Measurements from ENCODE around the gene TSPAN13. TPM values are rescaled to one million over a fixed set of nuclear protein-coding genes. Genes with fewer than 3 reads are reported as not detected.

Gene TSPAN13
- total and polyA plus RNA-seq, 10 of the 15 experiments (the other 5 are each of a cell fraction or from before 2014, with no cell fraction given), result 0.26 to 0.37 TPM; not detected in 8

GRCh38 chr7:16770657-16771329 lies 17.2 kb downstream of the TSPAN13 start:
- Histone ChIP-seq H3K4me1 (ENCODE audit: control insufficient read depth, insufficient read depth, low read length) (no peaks in the 10 kb centered on the region; the same call in 1 of the 2 replicates), H3K27ac (ENCODE audit: control insufficient read depth, insufficient read depth) (no peak overlapping the region), H4K20me1 (ENCODE audit: control insufficient read depth, insufficient read depth) (no peaks in the 10 kb centered on the region), H2AFZ (ENCODE audit: control insufficient read depth, low read depth, low read length) (no peak overlapping the region), H3K4me2 (ENCODE audit: control insufficient read depth, insufficient read depth) (no peak overlapping the region), H3K9ac (ENCODE audit: control insufficient read depth, insufficient read depth, low read length) (no peak overlapping the region), H3K79me2 (ENCODE audit: control insufficient read depth, insufficient read depth, low read length) (no peaks in the 10 kb centered on the region), H3K27me3 (replicated peaks in 1 of 2; ENCODE audit: control insufficient read depth in 2 of 2, insufficient read depth in 2 of 2, low read length in 1 of 2) (no peaks in the 10 kb centered on the region; a peak in 1 of 4 replicates), H3K9me3 (replicated peaks; ENCODE audit: control insufficient read depth, insufficient read depth, low read length) (no peaks in the 10 kb centered on the region), H3K4me3 (no peak overlapping the region), H3K36me3 (ENCODE audit: control insufficient read depth in 2 of 2, insufficient read depth in 2 of 2, low read length in 1 of 2) (no peaks in the 10 kb centered on the region)
- RAD21 ChIA-PET (ENCODE audit: unreplicated experiment), result no interaction called here
- FAIRE-seq (no peak), DNase-seq (ENCODE audit: low read depth, low spot score) (no peak), ATAC-seq (no peak)
- SMC1A ChIA-PET (ENCODE audit: uncharacterized antibody, unreplicated experiment), result interaction anchor here (1.0 kb wide), 1 partner anchor 14 kb away, joined by 3 read pairs; no protein-coding TSS in a partner anchor
- BruUV-seq (replicated peaks), result no TSS peak
- CTCF ChIA-PET, result interaction anchor here (1.2 to 1.7 kb wide), 2 partner anchors 10 to 30 kb away, joined by 3 to 6 read pairs; no protein-coding TSS in a partner anchor
- 12% methylated on average over 6 of the region's 6 CpGs for WGBS (ENCODE audit: insufficient coverage, insufficient replicate concordance, low lambda C conversion rate, missing lambda C conversion rate)
- in situ Hi-C loops (cut with MboI), result no loop called here
- intact Hi-C loops (cut with micrococcal nuclease; ENCODE audit: unreplicated experiment), result no loop called here
- POLR2A ChIA-PET, result no interaction called here
- TF ChIP-seq HDAC2 (IDR thresholded peaks at IDR 0.05) (no peak), MTA3 (IDR thresholded peaks at IDR 0.05; ENCODE audit: borderline replicate concordance, low read length) (no peak), NFYB (IDR thresholded peaks at IDR 0.05; ENCODE audit: insufficient read depth, low read depth, low read length) (no peak), SIN3A (IDR thresholded peaks at IDR 0.05; ENCODE audit: low read depth, low read length) (no peak)

- no TSS peak for BruUV-seq (replicated peaks)
- FAIRE-seq, result no peak
- TF ChIP-seq SMARCA5 (IDR thresholded peaks at IDR 0.05) (no peak), SUPT20H (IDR thresholded peaks at IDR 0.05; ENCODE audit: borderline replicate concordance, control insufficient read depth, low read depth, low read length) (no peak), CEBPZ (IDR thresholded peaks at IDR 0.05; ENCODE audit: low read depth, low read length) (no peak), YBX1 (IDR thresholded peaks at IDR 0.05) (no peak), BCLAF1 (IDR thresholded peaks at IDR 0.05) (no peak)
Measured at GRCh38 chr7:16773326-16773725, 19.8 kb downstream of the TSPAN13 start.

More at GRCh38 chr7:16773326-16773725, 19.8 kb downstream of the TSPAN13 start:
- no peaks in the 10 kb centered on the region for H4K20me1 ChIP-seq (ENCODE audit: control insufficient read depth, insufficient read depth)
- H3K4me3 ChIP-seq, result no peak overlapping the region
- intact Hi-C loops (cut with micrococcal nuclease; ENCODE audit: unreplicated experiment), result no loop called here
- POLR2A ChIA-PET, result no interaction called here
- H3K79me2 ChIP-seq (ENCODE audit: control insufficient read depth, insufficient read depth, low read length), result no peaks in the 10 kb centered on the region
- H2AFZ ChIP-seq (ENCODE audit: control insufficient read depth, low read depth, low read length), result no peak overlapping the region
- H3K9me3 ChIP-seq (replicated peaks; ENCODE audit: control insufficient read depth, insufficient read depth, low read length), result no peaks in the 10 kb centered on the region
- SMC1A ChIA-PET (ENCODE audit: uncharacterized antibody, unreplicated experiment), result no interaction called here
- H3K9ac ChIP-seq (ENCODE audit: control insufficient read depth, insufficient read depth, low read length), result no peak overlapping the region
- DNase-seq (ENCODE audit: low read depth, low spot score), result no peak
- RAD21 ChIA-PET (ENCODE audit: unreplicated experiment), result no interaction called here
- H3K36me3 ChIP-seq (ENCODE audit: control insufficient read depth in 2 of 2, insufficient read depth in 2 of 2, low read length in 1 of 2), result no peaks in the 10 kb centered on the region
- CTCF ChIA-PET, result no interaction called here
- H3K4me2 ChIP-seq (ENCODE audit: control insufficient read depth, insufficient read depth), result no peak overlapping the region
- no peaks in the 10 kb centered on the region; the same call in 1 of the 2 replicates for H3K4me1 ChIP-seq (ENCODE audit: control insufficient read depth, insufficient read depth, low read length)
- in situ Hi-C loops (cut with MboI), result no loop called here
- H3K27ac ChIP-seq (ENCODE audit: control insufficient read depth, insufficient read depth), result no peak overlapping the region
- 10% methylated on average over 2 of the region's 2 CpGs for WGBS (ENCODE audit: insufficient coverage, insufficient replicate concordance, low lambda C conversion rate, missing lambda C conversion rate)
- no peaks in the 10 kb centered on the region; a peak in 1 of 4 replicates for H3K27me3 ChIP-seq (replicated peaks in 1 of 2; ENCODE audit: control insufficient read depth in 2 of 2, insufficient read depth in 2 of 2, low read length in 1 of 2)
- no peak for ATAC-seq

All from GM12878 (cell line).